Measurements from ENCODE around the gene QRICH2.

- TF ChIP-seq CTCF (IDR thresholded peaks at IDR 0.05; ENCODE audit: borderline replicate concordance, extremely low read depth, low read length, poor library complexity, severe bottlenecking) = no peak
- no peak for TF ChIP-seq EZH2 (IDR thresholded peaks at IDR 0.05; ENCODE audit: borderline replicate concordance, low read depth, low read length, severe bottlenecking)
Observed at GRCh38 chr17:76236603-76237002, 71.5 kb downstream of the QRICH2 start.
